SK-MEL-5 (cell line): ENCODE results near the gene CC2D1B. TPM values are rescaled to one million over a fixed set of nuclear protein-coding genes. Genes with fewer than 3 reads are reported as not detected.

ENCODE experiments used
- DNase-seq: peaks from one replicate; pipeline ENCODE4 v3.0.0-alpha.2; 2016; ENCODE audit warnings: low read depth, low spot score
- in situ Hi-C: cut with HindIII; loops from 2 replicates; pipeline ENCODE4 v1.10.0; 2016; ENCODE audit warnings: low sequenced_read_pairs, high pct_unique_total_duplicates, low pct_unique_long_range_greater_than_20kb
- total RNA-seq: library from RNA; depleted of rRNA; stranded (reverse); fragments of >200 nt; shearing (Covaris generic); gene quantifications from 2 replicates; pipeline ENCODE4 v1.2.3, GENCODE V29; 2014; rRNA removed

Gene CC2D1B
- total RNA-seq, 1 experiment from 2014 or later = 41.9 TPM

- DNase-seq = no peak
- in situ Hi-C loops = no loop called here
Observed at GRCh38 chr1:52328615-52329014, 37.4 kb downstream of the CC2D1B start.

DNA sequence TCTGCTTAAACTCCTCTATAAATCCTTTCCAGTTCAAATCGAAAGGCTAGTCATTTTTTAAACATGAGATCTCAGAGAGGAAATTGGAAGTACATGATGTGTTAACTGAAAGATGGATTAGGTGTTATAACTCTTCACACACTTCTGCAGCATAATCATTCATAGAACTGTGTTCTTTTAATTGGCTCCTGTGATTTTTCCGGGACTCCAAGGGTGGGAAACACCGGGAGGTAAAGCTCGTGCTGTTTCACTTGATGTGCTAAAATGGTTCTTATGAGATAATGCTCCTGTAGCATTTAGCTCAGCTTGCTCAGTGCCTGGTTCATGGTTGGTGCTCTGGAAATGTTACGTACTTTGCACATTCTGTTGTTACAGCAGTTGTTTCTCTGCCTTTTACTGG lies 40.2 kb downstream of the CC2D1B start:
- in situ Hi-C loops = no loop called here
- DNase-seq = no peak

- no peak for DNase-seq
- in situ Hi-C loops = loop anchor here (25.0 kb wide), 1 partner anchor 261 kb away; the partner anchor contains the start of genes BTF3L4 and TXNDC12
Observed at GRCh38 chr1:52323731-52324130, 42.3 kb downstream of the CC2D1B start.

- no peak for DNase-seq
- in situ Hi-C loops = loop anchor here (25.0 kb wide), 1 partner anchor 259 kb away; the partner anchor contains the start of genes BTF3L4 and TXNDC12
Observed at GRCh38 chr1:52321061-52321460, 44.9 kb downstream of the CC2D1B start.

DNA sequence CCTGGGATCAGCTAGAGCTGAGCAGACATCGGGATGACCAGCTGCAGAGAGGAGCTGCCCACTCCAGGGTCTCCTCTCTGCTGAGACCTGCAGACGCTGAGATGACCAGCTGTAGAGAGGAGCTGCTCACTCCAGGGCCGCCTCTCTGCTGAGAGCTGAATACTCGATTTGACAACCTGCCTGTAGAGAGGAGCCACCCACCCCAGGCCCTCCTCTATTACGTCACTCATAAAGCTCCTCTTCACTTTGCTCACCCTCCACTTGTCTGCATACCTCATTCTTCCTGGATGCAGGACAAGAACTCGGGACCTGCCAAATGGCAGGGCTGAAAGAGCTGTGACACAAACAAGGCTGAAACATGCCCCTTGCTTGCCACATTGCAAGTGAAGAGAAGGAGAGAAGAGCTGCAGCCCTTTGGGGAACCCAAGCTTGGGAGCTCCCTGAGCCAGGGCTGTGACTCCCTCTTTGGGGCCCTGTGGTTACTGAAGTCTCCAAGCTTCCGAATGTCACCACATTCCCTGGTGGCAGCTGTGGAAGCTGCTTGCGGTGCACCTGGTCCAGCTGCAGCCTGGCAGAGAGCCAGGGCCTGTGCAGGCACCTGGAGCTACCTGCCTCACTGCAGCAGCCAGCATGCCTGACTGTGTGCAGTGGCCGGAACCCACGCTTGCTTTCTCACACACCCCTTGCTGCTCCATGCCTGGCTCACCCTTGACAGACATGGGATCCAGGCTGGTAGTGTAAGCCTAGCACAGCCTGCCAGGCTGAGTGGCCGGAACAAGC lies 59.6 kb downstream of the CC2D1B start:
- in situ Hi-C loops = loop anchor here (25.0 kb wide), 1 partner anchor 244 kb away; the partner anchor contains the start of genes BTF3L4 and TXNDC12
- no peak for DNase-seq

- DNase-seq = no peak
- in situ Hi-C loops = loop anchor here (25.0 kb wide), 1 partner anchor 243 kb away; the partner anchor contains the start of genes BTF3L4 and TXNDC12
Observed at GRCh38 chr1:52305417-52306226, 60.4 kb downstream of the CC2D1B start.

Other genes starting within 250 kb of the CC2D1B start
- 12.4 and 13.3 TPM in 2 replicates for gene ZFYVE9, start 224.1 kb downstream of the CC2D1B start, total RNA-seq
- gene ORC1, start 38.2 kb upstream of the CC2D1B start, total RNA-seq = 9.8 and 10.3 TPM in 2 replicates
- gene PRPF38A, start 38.4 kb upstream of the CC2D1B start, total RNA-seq = 8.5 and 11.0 TPM in 2 replicates
- gene TUT4, start 186.9 kb upstream of the CC2D1B start, total RNA-seq = 19.1 and 20.7 TPM in 2 replicates
- gene GPX7, start 236.2 kb upstream of the CC2D1B start, total RNA-seq = not detected in 2 replicates